Stimulated activated effector memory CD8-positive, alpha-beta T cell treated with anti-CD3 and anti-CD28 coated beads, Interleukin-12 subunit alpha, Interleukin-12 subunit beta, amount 100 ng/mL, for 72 hours (primary cell): ENCODE results near the gene GMPS.
"Not testable (repeated sequence)": the region's sequence is repeated elsewhere in the genome, so short reads cannot be mapped to it uniquely, and the experiment has no call there.

Source experiments
- ATAC-seq: fragments of 150-1000 bp; cut with Tn5 transposase; 2 replicates; pipeline ENCODE4 v1.10.0; 2021
- DNase-seq, 2 donors: peaks; one replicate each; pipeline ENCODE4 v3.0.0; 2021 to 2022; ENCODE audit warnings: low spot score in 2 of 2
- H3K27ac Mint-ChIP-seq: one replicate; pipeline ENCODE4 v1.8.0; 2022; ENCODE audit warnings: mild to moderate bottlenecking, mixed read lengths
- H3K36me3 Mint-ChIP-seq: one replicate; pipeline ENCODE4 v1.8.0; 2022; ENCODE audit warnings: mild to moderate bottlenecking, mixed read lengths
- H3K4me1 Mint-ChIP-seq: one replicate; pipeline ENCODE4 v1.8.0; 2022; ENCODE audit warnings: mixed read lengths
- H3K4me3 Mint-ChIP-seq: one replicate; pipeline ENCODE4 v1.8.0; 2022; ENCODE audit warnings: mild to moderate bottlenecking, mixed read lengths
- H3K9me3 Mint-ChIP-seq: one replicate; pipeline ENCODE4 v1.8.0; 2022; ENCODE audit warnings: mixed read lengths

The GMPS gene

DNA sequence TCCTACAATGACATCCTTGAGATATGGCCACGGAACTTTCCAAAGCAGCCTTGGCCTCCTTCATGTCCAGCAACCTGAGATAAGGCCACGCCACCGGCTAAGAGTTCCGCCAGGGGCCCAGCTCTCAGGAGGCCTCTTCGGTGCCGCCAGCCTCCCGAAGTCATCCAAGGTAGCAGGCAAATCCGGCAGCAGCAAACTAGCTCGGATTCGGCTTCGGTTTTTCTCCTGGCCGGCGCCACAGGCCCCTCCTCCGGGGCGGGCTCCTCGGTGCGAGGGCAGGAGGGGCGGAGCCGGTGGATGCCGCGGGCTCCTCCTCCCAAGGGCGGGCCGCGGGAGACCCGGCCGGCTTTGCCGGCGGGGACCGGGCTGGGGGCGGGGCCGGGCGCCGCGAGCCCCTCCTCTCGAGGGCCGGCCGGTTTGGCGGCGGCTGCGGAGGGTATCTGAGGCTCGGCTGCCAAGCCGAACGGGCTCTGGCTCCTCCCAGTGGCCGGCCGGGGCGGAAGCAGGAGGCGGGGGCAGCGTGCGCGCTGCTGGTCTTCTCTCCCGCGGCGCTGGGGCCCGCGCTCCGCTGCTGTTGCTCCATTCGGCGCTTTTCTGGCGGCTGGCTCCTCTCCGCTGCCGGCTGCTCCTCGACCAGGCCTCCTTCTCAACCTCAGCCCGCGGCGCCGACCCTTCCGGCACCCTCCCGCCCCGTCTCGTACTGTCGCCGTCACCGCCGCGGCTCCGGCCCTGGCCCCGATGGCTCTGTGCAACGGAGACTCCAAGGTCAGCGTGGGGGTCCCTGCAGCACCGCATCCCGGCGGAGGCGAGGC is at the start of gene GMPS:
TSS of gene GMPS (plus strand) at position 518 of the 812 bp plus-strand sequence. CDS start at position 739, 221 bp downstream.
- peak within 1 kb of the TSS; percentile 92 for H3K4me3 Mint-ChIP-seq
- H3K9me3 Mint-ChIP-seq: no peaks in the 10 kb centered on the region
- peak within 1 kb of the TSS; percentile 93 for H3K27ac Mint-ChIP-seq
- DNase-seq: peak; percentile 94 to 97
- peaks cover 22% of the 10 kb centered on the region for H3K36me3 Mint-ChIP-seq
- H3K4me1 Mint-ChIP-seq: peaks cover 3% of the 10 kb centered on the region
- ATAC-seq: peak; percentile 95

DNA sequence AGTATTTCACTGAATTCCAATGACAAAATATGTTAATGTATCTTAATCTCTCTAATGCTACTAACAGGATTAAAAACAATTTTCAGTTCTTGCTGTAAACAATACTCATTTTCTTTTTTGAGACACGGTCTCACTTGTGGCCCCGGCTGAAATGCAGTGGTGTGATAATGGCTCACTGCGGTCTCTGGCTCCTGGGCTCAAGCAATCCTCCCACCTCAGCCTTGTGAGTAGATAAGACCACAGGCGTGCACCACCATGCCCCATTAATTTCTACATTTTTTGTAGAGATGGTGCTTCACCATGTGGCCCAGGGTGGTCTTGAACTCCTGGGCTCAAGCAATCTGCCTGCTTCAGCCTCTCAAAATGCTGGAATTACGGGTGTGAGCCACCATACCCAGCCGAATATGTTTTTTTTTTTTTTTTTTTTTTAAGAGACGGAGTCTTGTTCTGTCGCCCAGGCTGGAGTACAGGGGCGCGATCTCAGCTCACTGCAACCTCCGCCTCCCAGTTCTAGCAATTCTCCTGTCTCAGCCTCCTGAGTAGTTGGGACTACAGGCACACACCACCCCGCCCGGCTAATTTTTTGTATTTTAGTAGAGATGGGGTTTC is 41.9 kb upstream of the GMPS start:
- not testable (repeated sequence) for H3K4me3 Mint-ChIP-seq, H3K4me1 Mint-ChIP-seq, ATAC-seq, H3K27ac Mint-ChIP-seq, DNase-seq, H3K9me3 Mint-ChIP-seq
- peaks cover 82% of the 10 kb centered on the region for H3K36me3 Mint-ChIP-seq

DNA sequence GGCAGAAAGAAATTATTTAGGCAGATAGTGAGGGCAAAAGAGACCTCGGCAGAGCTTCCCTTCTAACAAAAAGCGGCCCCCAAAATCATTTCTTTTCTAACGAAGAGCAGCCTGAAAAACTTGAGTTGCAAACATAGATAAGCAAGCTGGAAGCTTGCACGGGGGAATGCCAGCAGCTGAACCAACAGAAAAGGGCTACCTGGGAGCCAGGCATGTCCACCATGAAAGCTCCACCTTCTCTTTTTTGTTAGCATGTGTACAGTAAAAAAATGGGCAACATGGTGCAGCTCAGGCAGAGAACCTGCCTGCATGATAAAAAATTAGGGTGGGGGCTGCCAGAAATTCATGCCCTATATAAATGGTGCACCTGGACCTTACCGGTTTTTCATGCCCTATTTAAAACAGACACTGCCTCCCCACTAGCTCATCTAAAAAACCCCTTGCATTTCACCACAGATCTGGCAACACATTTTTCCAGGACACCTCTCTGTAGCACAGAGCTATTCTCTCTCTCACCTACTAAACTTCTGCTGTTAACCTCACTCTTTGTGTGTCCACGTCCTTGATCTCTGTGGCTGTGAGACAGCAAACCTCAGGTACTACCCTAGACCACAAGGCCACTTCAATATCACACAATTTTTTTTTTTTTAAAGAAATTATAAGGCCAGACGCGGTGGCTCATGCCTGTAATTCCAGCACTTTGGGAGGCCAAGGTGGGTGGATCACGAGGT is 34.9 kb upstream of the GMPS start:
- ATAC-seq: peak; percentile 80
- H3K4me1 Mint-ChIP-seq: no peaks in the 10 kb centered on the region
- no peak overlapping the region for H3K4me3 Mint-ChIP-seq
- H3K36me3 Mint-ChIP-seq: peaks cover 64% of the 10 kb centered on the region
- no peak for DNase-seq
- no peaks in the 10 kb centered on the region for H3K9me3 Mint-ChIP-seq
- no peak overlapping the region for H3K27ac Mint-ChIP-seq

DNA sequence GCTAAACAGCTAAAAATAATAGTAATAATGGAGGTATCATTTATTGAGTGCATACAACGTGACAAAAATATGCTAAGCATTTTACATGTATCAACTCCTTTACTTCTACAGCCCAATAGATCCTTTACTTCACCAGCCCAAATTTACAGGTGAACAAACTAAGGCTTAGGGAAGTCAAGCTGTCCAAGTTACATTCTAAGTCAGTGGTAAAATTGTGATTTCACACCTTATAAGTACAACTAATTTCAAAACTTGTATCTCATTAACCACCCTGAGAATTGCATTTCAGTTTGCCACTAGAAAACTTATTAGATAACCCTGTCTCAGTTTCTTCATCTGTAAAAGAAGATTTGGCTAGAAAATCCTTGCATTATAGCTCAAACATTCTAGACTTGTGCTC is 26.9 kb upstream of the GMPS start:
- no peak for ATAC-seq
- H3K27ac Mint-ChIP-seq: no peak overlapping the region

DNA sequence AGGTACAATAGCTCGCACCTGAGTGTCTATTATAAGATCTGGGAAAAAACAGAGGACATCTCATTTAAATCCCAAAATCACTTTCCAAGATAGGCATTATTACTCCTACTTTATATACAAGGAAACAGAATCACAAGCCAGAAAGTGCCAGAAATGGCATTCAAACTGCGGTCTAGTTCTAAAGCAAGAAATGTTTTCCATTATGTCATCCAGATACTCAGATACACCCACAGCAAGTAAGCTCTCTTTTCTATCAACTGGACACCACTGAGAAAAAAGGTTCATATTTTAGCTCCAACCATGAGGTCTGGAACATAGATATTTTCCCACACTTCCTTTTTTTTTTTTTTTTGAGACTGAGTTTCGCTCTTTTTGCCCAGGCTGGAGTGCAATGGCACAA is 24.3 kb upstream of the GMPS start:
- Mint-ChIP-seq H3K27ac (no peak overlapping the region), H3K9me3 (no peaks in the 10 kb centered on the region), H3K4me1 (peaks cover 48% of the 10 kb centered on the region), H3K36me3 (peaks cover 55% of the 10 kb centered on the region), H3K4me3 (peak overlapping the region; percentile 11)
- DNase-seq: no peak
- ATAC-seq: no peak

More for the DNA sequence above, 26.9 kb upstream of the GMPS start:
- no peak for DNase-seq
- Mint-ChIP-seq H3K4me3 (no peak overlapping the region), H3K36me3 (peaks cover 45% of the 10 kb centered on the region), H3K4me1 (peaks cover 38% of the 10 kb centered on the region), H3K9me3 (no peaks in the 10 kb centered on the region)

DNA sequence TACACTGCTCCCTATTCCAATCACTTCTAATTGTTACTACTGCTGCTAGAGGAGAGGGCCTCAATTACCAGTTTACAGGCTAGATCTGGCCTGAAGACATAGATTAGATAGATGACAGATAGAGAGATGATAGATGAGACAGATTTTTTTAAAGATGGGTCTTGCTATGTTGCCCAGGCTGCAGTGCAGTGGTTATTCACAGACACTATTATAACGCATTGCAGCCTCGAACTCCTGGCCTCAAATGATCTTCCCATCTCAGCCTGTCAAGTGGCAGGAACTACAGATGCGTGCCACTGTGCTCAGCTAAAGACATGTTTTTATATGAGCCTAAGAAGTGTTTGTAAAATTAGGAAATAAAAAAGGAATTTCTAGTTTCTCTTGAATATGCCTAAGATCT is 22.5 kb upstream of the GMPS start:
- Mint-ChIP-seq H3K4me1 (peaks cover 64% of the 10 kb centered on the region), H3K4me3 (peak overlapping the region; percentile 7), H3K27ac (no peak overlapping the region), H3K9me3 (no peaks in the 10 kb centered on the region), H3K36me3 (peaks cover 70% of the 10 kb centered on the region)
- ATAC-seq (no peak), DNase-seq (no peak)

DNA sequence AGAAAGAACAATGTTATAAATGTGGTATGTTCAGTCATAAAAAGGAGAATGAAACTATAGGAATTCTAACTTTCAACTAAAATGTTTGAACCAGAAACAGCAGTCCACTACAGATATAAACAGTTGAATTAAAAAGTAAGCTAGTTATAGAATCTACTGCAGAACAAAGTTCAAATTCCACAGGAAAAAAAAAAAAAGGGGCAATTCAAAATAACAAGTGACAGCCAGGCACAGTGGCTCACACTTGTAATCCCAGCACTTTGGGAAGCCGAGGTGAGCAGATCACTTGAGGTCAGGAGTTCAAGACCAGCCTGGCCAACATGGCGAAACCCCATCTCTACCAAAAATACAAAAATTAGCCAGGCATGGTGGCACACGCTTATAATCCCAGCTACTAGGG is 21.0 kb upstream of the GMPS start:
- Mint-ChIP-seq H3K4me1 (peaks cover 60% of the 10 kb centered on the region), H3K27ac (peak overlapping the region; percentile 58), H3K4me3 (peak overlapping the region; percentile 41), H3K36me3 (peaks cover 80% of the 10 kb centered on the region)
- not testable (repeated sequence) for ATAC-seq, DNase-seq, H3K9me3 Mint-ChIP-seq

DNA sequence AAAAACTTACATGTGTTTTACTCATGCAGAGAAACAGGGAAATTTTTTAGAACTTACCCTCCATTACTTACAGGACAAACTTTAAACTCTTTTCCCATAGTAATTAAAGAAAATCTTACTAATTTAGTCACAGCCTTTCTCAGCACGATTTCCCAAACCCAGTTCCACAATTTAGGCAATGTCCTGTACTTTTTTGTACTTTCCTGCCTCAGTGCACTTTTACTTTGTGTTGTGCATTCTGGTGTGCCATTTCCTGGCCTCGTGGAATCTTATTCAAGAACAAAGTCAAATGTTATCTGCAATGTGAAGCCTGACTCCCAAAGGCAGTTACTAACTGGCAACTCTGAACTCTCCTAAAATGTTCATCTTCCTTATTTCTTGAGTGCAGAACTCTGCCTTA is 18.1 kb upstream of the GMPS start:
- no peak for DNase-seq
- Mint-ChIP-seq H3K27ac (peak overlapping the region; percentile 97), H3K36me3 (peaks cover 62% of the 10 kb centered on the region), H3K4me3 (peak overlapping the region; percentile 97), H3K4me1 (peaks cover 45% of the 10 kb centered on the region), H3K9me3 (no peaks in the 10 kb centered on the region)
- no peak for ATAC-seq

DNA sequence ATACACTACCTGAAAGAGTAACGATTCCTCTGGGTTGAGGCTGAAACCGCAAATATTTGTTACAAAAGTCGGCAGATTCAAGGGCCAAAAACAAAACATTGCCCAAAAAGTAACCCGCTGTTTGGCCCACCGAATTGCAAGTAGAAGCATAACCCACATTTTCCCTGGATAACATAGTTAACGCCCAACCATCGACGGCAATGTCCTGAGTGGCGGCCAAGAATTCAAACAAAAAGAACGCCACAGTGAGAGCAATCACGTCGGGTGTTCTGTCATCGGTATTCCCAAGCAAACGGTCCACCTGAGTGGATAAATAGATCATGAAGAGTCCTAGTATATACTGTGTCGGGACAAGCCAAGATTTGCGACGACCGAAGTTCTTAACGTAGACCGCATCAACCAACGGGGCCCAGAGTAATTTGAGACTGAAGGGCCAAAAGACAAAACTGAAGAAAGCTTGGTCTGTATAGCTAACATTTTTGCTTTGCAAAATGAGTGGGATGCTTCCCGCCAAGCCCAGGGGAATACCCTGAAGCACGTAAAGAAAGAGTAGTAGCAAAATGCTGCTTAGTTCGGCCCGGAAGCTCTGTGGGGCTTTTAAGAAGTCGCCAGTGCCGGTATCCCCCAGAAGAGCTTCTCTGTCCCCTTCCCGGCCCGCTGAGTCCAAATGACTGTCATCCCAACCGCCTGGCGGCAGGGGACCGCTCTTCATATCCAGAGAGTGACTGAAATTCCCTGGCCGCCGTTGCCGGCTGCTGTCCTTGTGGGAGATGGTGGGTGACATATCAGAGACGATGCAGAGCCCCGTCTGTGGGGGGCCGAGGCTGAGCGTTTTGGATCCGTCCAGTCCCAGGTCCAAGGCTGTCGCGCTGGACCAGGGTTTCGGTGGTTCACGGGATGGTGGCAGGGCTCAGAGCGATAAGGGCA is 17.0 kb upstream of the GMPS start:
- H3K27ac Mint-ChIP-seq: peak overlapping the region; percentile 97
- DNase-seq (peak in 1 of 2 donors; percentile 18), ATAC-seq (peak; percentile 6)
- peaks cover 51% of the 10 kb centered on the region for H3K36me3 Mint-ChIP-seq
- peak overlapping the region; percentile 97 for H3K4me3 Mint-ChIP-seq
- H3K4me1 Mint-ChIP-seq: peaks cover 38% of the 10 kb centered on the region
- H3K9me3 Mint-ChIP-seq: no peaks in the 10 kb centered on the region

DNA sequence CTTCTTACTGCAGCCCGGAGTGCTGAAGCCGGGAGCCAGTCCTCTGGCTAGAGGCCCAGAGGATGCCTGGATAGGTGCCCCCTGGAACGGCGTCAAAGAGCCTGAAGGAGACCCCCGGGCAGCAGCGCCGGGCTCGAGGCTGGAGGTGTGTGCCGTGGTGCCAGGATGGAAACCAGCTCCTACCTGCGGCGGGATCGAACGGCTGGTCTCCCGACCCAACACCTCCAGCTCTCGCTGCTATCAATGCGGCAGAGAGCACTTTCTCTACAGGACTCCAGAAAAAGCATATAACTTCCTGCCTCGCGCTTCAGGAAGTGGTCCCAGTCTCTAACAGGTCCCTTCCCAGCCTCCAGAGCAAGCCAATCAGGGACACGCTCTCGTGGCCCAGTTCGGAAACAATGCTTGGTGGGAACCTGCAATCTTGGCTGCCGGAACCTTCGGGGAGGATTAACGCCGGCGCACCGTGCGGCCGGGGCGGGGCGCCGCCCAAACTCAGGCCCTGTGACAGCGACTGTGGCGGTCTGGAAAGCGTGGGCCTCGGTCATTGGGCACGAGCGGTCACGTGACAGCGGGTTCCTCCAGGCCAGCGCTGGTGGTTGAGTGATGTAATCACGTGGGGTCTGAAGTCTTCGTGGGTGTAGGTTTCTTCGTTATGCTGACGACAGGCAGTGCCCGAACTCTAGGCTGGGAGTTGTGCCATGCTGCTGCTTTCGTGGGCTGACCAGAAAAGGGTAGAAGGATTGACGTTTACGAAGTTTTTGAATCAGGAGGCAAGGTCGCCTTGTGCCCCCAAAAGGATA is 16.1 kb upstream of the GMPS start, which contains the start of gene SLC33A1:
TSS of gene SLC33A1 (minus strand) at position 287 of the 800 bp plus-strand sequence. CDS start 430 bp downstream, outside the sequence.
- peaks cover 51% of the 10 kb centered on the region for H3K36me3 Mint-ChIP-seq
- peak within 1 kb of the TSS; percentile 97 for H3K4me3 Mint-ChIP-seq
- peak; percentile 94 for ATAC-seq
- peak; percentile 95 to 99 for DNase-seq
- H3K4me1 Mint-ChIP-seq: peaks cover 35% of the 10 kb centered on the region
- peak within 1 kb of the TSS; percentile 97 for H3K27ac Mint-ChIP-seq
- H3K9me3 Mint-ChIP-seq: no peaks in the 10 kb centered on the region

DNA sequence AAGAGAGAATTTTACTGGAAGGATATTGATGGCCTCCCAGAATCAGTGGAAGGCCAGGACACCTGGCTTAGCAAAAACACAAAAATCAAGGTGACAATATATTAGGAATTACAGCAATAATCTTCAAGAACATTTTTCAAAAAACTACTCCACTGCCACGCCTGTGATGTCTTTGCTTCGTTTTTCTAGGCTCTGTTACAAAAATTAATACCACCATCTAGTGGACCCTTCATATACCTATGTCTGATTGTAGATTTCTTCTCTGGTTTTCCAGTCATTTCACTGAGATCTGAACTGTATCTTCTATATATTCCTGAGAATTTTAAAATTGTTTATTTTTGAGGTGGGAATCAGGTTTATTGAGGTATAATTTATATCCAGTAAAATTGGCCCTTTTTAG is 10.6 kb upstream of the GMPS start:
- DNase-seq (no peak), ATAC-seq (no peak)
- Mint-ChIP-seq H3K4me3 (no peak overlapping the region), H3K36me3 (peaks cover 9% of the 10 kb centered on the region), H3K4me1 (peaks cover 18% of the 10 kb centered on the region), H3K9me3 (peaks cover 3% of the 10 kb centered on the region), H3K27ac (no peak overlapping the region)

DNA sequence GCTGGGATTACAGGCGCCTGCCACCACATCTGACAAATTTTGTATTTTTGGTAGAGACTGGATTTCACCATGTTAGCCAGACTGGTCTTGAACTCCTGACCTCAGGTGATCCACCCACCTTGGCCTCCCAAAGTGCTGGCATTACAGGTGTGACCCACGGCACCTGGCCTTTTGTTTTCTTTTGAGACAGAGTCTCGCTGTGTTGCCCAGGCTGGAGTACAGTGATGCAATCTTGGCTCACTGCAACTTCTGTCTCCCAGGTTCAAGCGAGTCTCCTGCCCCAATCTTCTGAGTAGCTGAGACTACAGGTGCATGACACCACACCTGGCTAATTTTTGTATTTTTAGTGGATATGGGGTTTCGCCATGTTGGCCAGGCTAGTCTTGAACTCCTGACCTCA is 10.0 kb upstream of the GMPS start:
- not testable (repeated sequence) for H3K4me3 Mint-ChIP-seq, DNase-seq, ATAC-seq, H3K9me3 Mint-ChIP-seq, H3K36me3 Mint-ChIP-seq, H3K27ac Mint-ChIP-seq
- peaks cover 16% of the 10 kb centered on the region for H3K4me1 Mint-ChIP-seq

DNA sequence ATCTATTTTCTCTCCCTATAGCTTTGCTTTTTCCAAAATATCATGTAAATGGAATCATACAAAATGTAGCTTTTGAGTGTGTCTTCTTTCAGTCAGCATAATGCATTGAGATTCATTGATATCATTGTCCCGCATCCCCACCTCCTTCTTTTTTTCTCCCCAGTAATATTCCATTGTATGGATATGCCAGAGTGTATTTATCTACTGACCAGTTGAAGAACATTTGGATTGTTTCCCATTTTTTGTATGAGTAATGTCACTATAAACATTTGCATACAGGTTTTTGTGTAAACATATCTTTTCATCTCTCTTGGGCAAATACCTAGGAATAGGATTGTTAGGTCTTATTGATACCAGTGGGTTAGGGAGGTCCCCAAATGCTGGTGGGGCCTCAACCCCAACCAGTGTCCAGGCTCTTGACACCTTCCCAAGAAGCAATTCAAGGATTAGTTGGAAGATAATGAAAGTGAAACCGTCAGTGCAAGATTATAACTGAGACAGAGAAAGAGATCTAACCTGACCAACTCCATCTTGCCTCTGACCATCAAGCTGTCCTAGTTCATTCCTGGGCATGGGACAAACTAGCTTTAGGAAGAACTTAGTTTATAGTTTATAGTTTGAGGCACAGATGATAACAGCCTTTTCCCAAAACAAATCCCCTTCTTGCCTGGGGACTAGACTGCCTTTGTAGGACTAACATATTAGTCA is 8.8 kb upstream of the GMPS start:
- Mint-ChIP-seq H3K27ac (peak overlapping the region; percentile 88), H3K9me3 (peaks cover 3% of the 10 kb centered on the region), H3K36me3 (peaks cover 7% of the 10 kb centered on the region), H3K4me3 (peak overlapping the region; percentile 38), H3K4me1 (peaks cover 16% of the 10 kb centered on the region)
- DNase-seq (no peak), ATAC-seq (no peak)
